HCT116 (cell line): Measurements from ENCODE around the gene UTP11. TPM values are rescaled to one million over a fixed set of nuclear protein-coding genes. Genes with fewer than 3 reads are reported as not detected.

Experiments used
- ATAC-seq: fragments of 200-7000 bp; cut with Tn5 transposase; 2 replicates; pipeline ENCODE4 v1.9.1; 2020; ENCODE audit warnings: mild to moderate bottlenecking, moderate library complexity
- BruUV-seq: library from RNA; stranded (reverse); fragments of 400-500 nt; replicated peaks from 2 replicates; lab custom pipeline; 2021; lab: Mats Ljungman, UMichigan
- CTCF ChIA-PET: fragments of 300-600 bp; sonication (Branson Sonifier 250); formaldehyde crosslinking; loops from one replicate; lab custom pipeline; 2021; ENCODE audit warnings: antibody characterized with exemption; lab: Charles Lee
- POLR2A ChIA-PET: fragments of 300-600, 350-600 bp; sonication (Branson Sonifier 250); formaldehyde crosslinking; loops from one replicate; lab custom pipeline; 2021; ENCODE audit warnings: antibody characterized with exemption; lab: Charles Lee
- RAD21 ChIA-PET, 2 experiments: fragments of 300-600 bp; sonication (Branson Sonifier 250); formaldehyde crosslinking; loops; one replicate each; lab custom pipeline; 2023; ENCODE audit warnings: low total read pairs in 2 of 2; ENCODE audit not compliant: uncharacterized antibody in 2 of 2, unreplicated experiment in 2 of 2, low non-redundant PET in 1 of 2; lab: Charles Lee
- DNase-seq: peaks from one replicate; pipeline ENCODE4 v3.0.0-alpha.2; 2010; ENCODE audit warnings: low read depth, low spot score
- H2AFZ ChIP-seq: fragments of 200-600 bp; shearing (Covaris generic), sonication (generic); 2 replicates; pipeline ENCODE4 v1.6.1; 2017; ENCODE audit warnings: low read depth, mixed run types, mixed read lengths, antibody characterized with exemption, low read length; ENCODE audit not compliant: poor library complexity, severe bottlenecking
- H3K27ac ChIP-seq: 2 replicates; pipeline ENCODE4 v1.5.1; 2012; ENCODE audit warnings: low read depth, low read length
- H3K27me3 ChIP-seq: fragments of 200-600 bp; sonication (generic); 2 replicates; pipeline ENCODE4 v1.6.1; 2016; ENCODE audit warnings: mixed run types, low read length, mixed read lengths; ENCODE audit not compliant: insufficient read depth
- H3K36me3 ChIP-seq, 2 experiments: fragments of 200-500 bp in 1 of 2; fragments of 200-600 bp in 1 of 2; sonication (Bioruptor generic) in 1 of 2; sonication (generic) in 1 of 2; 2 replicates each; pipeline versions ENCODE4 v1.5.1 to v1.6.1; 2014 to 2016; ENCODE audit warnings: low read length in 2 of 2, inconsistent platforms in 1 of 2, mixed read lengths in 1 of 2, mixed run types in 1 of 2; ENCODE audit not compliant: insufficient read depth in 2 of 2, control insufficient read depth in 1 of 2
- H3K4me1 ChIP-seq, 2 experiments: fragments of 200-600 bp in 1 of 2; sonication (generic) in 1 of 2; 2 replicates each; pipeline versions ENCODE4 v1.5.1 to v1.6.1; 2012 to 2017; ENCODE audit warnings: low read length in 2 of 2, inconsistent platforms in 1 of 2, mild to moderate bottlenecking in 1 of 2, mixed read lengths in 1 of 2, mixed run types in 1 of 2, moderate library complexity in 1 of 2; ENCODE audit not compliant: insufficient read depth in 2 of 2, control insufficient read depth in 1 of 2
- H3K4me2 ChIP-seq: fragments of 200-600 bp; sonication (generic); 2 replicates; pipeline ENCODE4 v1.6.1; 2017; ENCODE audit warnings: mixed run types, low read length, mixed read lengths
- H3K4me3 ChIP-seq, 2 experiments: fragments of 200-600 bp in 1 of 2; sonication (generic) in 1 of 2; replicated peaks in 1 of 2; 2 replicates each; pipeline ENCODE4 v1.5.1; 2011 to 2016; ENCODE audit warnings: low read length in 2 of 2, control low read depth in 1 of 2, low read depth in 1 of 2, mild to moderate bottlenecking in 1 of 2, mixed read lengths in 1 of 2, mixed run types in 1 of 2
- H3K79me2 ChIP-seq: fragments of 200-600 bp; sonication (generic); 2 replicates; pipeline ENCODE4 v1.6.1; 2017; ENCODE audit warnings: mild to moderate bottlenecking, mixed run types, low read length, moderate library complexity, mixed read lengths; ENCODE audit not compliant: insufficient read depth
- H3K9ac ChIP-seq: fragments of 200-600 bp; sonication (generic); 2 replicates; pipeline ENCODE4 v1.6.1; 2016; ENCODE audit warnings: low read length, mixed read lengths
- H3K9me2 ChIP-seq: fragments of 200-600 bp; sonication (generic), shearing (Covaris generic); 2 replicates; pipeline ENCODE4 v1.6.1; 2017; ENCODE audit warnings: mixed run types, mild to moderate bottlenecking, moderate library complexity; ENCODE audit not compliant: insufficient read depth
- H3K9me3 ChIP-seq, 2 experiments: fragments of 200-500 bp in 1 of 2; fragments of 200-600 bp in 1 of 2; sonication (Bioruptor generic) in 1 of 2; sonication (generic) in 1 of 2; 2 replicates each; pipeline ENCODE4 v1.6.1; 2014 to 2017; ENCODE audit warnings: low read length in 2 of 2, mixed read lengths in 2 of 2, inconsistent platforms in 1 of 2, low read depth in 1 of 2, mild to moderate bottlenecking in 1 of 2, mixed run types in 1 of 2, moderate library complexity in 1 of 2; ENCODE audit not compliant: control insufficient read depth in 1 of 2, insufficient read depth in 1 of 2
- H4K20me1 ChIP-seq: fragments of 200-600 bp; sonication (generic), shearing (Covaris generic); 2 replicates; pipeline ENCODE4 v1.6.1; 2017; ENCODE audit warnings: mixed run types, mild to moderate bottlenecking, moderate library complexity; ENCODE audit not compliant: insufficient read depth
- CBX3 ChIP-seq: IDR thresholded peaks from 2 replicates; pipeline ENCODE4 v1.6.1; 2012; ENCODE audit warnings: low read depth
- CEBPB ChIP-seq: IDR thresholded peaks from 2 replicates; pipeline ENCODE4 v1.6.1; 2012; ENCODE audit warnings: low read depth
- EGR1 ChIP-seq: IDR thresholded peaks from 2 replicates; pipeline ENCODE4 v1.6.1; 2012; ENCODE audit warnings: low read depth
- ELF1 ChIP-seq: IDR thresholded peaks from 2 replicates; pipeline ENCODE4 v1.6.1; 2012; ENCODE audit warnings: low read depth, borderline replicate concordance
- EZH2 ChIP-seq: fragments of 200-600 bp; sonication (generic); IDR thresholded peaks from 2 replicates; pipeline ENCODE4 v1.6.1; 2017; ENCODE audit warnings: antibody characterized with exemption, mixed run types
- EZH2phosphoT487 ChIP-seq: fragments of 200-600 bp; IDR thresholded peaks from 2 replicates; pipeline ENCODE4 v1.6.1; 2018; ENCODE audit warnings: antibody characterized with exemption, borderline replicate concordance
- FOSL1 ChIP-seq: IDR thresholded peaks from 2 replicates; pipeline ENCODE4 v1.6.1; 2012; ENCODE audit warnings: low read depth
- JUND ChIP-seq: IDR thresholded peaks from 2 replicates; pipeline ENCODE4 v1.6.1; 2012
- POLR2A ChIP-seq: IDR thresholded peaks from 2 replicates; pipeline ENCODE4 v1.7.0; 2011; ENCODE audit warnings: borderline replicate concordance; ENCODE audit not compliant: insufficient read depth, insufficient read length; ENCODE audit errors: extremely low read depth
- POLR2AphosphoS5 ChIP-seq: IDR thresholded peaks from 2 replicates; pipeline ENCODE4 v1.6.1; 2011; ENCODE audit warnings: mild to moderate bottlenecking, low read depth, low read length, moderate library complexity
- RAD21 ChIP-seq: IDR thresholded peaks from 2 replicates; pipeline ENCODE4 v1.6.1; 2012; ENCODE audit warnings: low read depth, mild to moderate bottlenecking
- SIN3A ChIP-seq: IDR thresholded peaks from 2 replicates; pipeline ENCODE4 v1.6.1; 2012; ENCODE audit warnings: low read depth
- SP1 ChIP-seq: IDR thresholded peaks from 2 replicates; pipeline ENCODE4 v1.6.1; 2012; ENCODE audit warnings: low read depth
- SRF ChIP-seq: IDR thresholded peaks from 2 replicates; pipeline ENCODE4 v1.6.1; 2012; ENCODE audit warnings: low read depth
- TCF7L2 ChIP-seq: IDR thresholded peaks from 2 replicates; pipeline ENCODE4 v1.7.0; 2011; ENCODE audit warnings: borderline replicate concordance, inconsistent platforms; ENCODE audit not compliant: insufficient read depth, insufficient read length; ENCODE audit errors: extremely low read depth
- YY1 ChIP-seq: IDR thresholded peaks from 2 replicates; pipeline ENCODE4 v1.6.1; 2011; ENCODE audit warnings: low read length, low read depth, moderate library complexity, mild to moderate bottlenecking; ENCODE audit not compliant: insufficient replicate concordance; ENCODE audit errors: extremely low read depth
- ZFX ChIP-seq: fragments of 450-650 bp; IDR thresholded peaks from 2 replicates; pipeline ENCODE4 v1.6.1; 2017
- intact Hi-C: fragments of 100-400 bp; cut with micrococcal nuclease; formaldehyde crosslinking; loops from 2 replicates; pipeline ENCODE4 v1.10.0; 2022
- total RNA-seq: library from RNA; stranded (reverse); gene quantifications from one replicate; pipeline ENCODE4 v1.2.1, GENCODE V29; 2021; ENCODE audit not compliant: unreplicated experiment
- TF ChIP-seq, protein P1 (sequence below): IDR thresholded peaks from 2 replicates; pipeline ENCODE4 v1.6.1; 2012
- TF ChIP-seq, protein P2 (sequence below): IDR thresholded peaks from 2 replicates; pipeline ENCODE4 v1.6.1; 2011; ENCODE audit warnings: mild to moderate bottlenecking, low read length, moderate library complexity; ENCODE audit not compliant: insufficient replicate concordance; ENCODE audit errors: extremely low read depth
- TF ChIP-seq, protein P3 (sequence below): IDR thresholded peaks from 2 replicates; pipeline ENCODE4 v1.6.1; 2012

Gene UTP11
- total RNA-seq, 1 experiment from 2014 or later = 47.5 TPM

DNA sequence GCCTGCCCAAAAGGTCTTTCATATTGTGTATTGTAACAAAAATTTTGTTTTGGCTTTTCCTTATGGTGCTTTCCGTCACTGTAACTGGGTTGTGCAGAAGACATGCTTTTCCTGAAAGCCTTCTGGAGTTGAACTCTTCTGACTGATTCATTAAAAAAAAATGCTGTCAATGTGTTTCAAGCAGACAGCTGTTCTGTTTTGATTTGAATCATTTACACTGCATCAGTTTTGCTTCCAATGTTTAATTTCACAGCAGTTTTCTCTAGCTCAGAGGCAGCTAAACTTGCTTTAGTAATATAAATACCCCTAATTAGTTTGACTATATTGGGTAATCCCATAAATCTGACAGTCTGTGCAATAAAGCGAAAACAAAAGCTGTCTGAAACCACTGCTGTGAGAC lies 7.9 kb downstream of the UTP11 start:
- H3K79me2 ChIP-seq = peaks cover 59% of the 10 kb centered on the region
- no peak overlapping the region for H3K9ac ChIP-seq
- no peaks in the 10 kb centered on the region for H3K4me1 ChIP-seq
- no peak overlapping the region for H3K4me3 ChIP-seq
- no TSS peak for BruUV-seq
- ATAC-seq (no peak), DNase-seq (no peak)
- RAD21 ChIA-PET = no interaction called here
- TF ChIP-seq ELF1 (no peak), EGR1 (no peak), JUND (no peak), ZFX (no peak), EZH2phosphoT487 (no peak), SIN3A (no peak), CBX3 (no peak), SP1 (no peak), EZH2 (no peak), FOSL1 (no peak)
- no peaks in the 10 kb centered on the region for H3K9me3 ChIP-seq
- no peak overlapping the region for H2AFZ ChIP-seq
- H4K20me1 ChIP-seq = 0 out of 2 replicates have a peak, but pooled peaks cover 3% of the 10 kb centered on the region
- H3K27me3 ChIP-seq = no peaks in the 10 kb centered on the region
- no peak overlapping the region for H3K27ac ChIP-seq
- intact Hi-C loops = no loop called here
- H3K9me2 ChIP-seq = no peaks in the 10 kb centered on the region
- H3K4me2 ChIP-seq = no peak overlapping the region
- POLR2A ChIA-PET = no interaction called here
- peaks cover 68 to 86% of the 10 kb centered on the region in 2 experiments for H3K36me3 ChIP-seq
- CTCF ChIA-PET = no interaction called here

DNA sequence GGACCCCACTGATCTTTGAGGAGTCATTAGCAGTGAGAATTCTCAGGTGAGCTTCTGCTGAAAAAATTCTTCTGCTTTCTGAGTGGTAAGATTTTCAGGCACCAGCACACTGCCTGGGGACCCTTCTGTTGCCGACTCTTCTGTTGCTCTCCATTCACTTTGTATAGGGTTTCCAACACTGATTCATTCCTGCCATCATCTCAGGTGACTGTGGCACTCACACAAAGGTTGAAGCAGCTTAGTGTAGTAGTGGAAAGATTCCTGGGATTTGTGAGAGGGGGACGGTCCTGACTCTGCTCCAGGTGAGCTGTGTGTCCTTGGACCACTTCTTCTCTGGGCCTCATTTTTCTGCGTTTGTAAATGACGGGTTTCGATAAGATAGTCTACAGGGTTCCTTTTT lies 9.4 kb downstream of the UTP11 start:
- no TSS peak for BruUV-seq
- Histone ChIP-seq H3K4me1 (no peaks in the 10 kb centered on the region), H3K9me3 (no peaks in the 10 kb centered on the region), H3K9me2 (no peaks in the 10 kb centered on the region), H2AFZ (no peak overlapping the region), H3K4me3 (no peak overlapping the region), H4K20me1 (no peaks in the 10 kb centered on the region), H3K4me2 (no peak overlapping the region), H3K79me2 (peaks cover 43% of the 10 kb centered on the region), H3K27ac (no peak overlapping the region), H3K27me3 (no peaks in the 10 kb centered on the region), H3K36me3 (peaks cover 67 to 81% of the 10 kb centered on the region in 2 experiments), H3K9ac (no peak overlapping the region)
- ChIA-PET CTCF (interaction anchor here (1.2 kb wide), 1 partner anchor 10 kb away, joined by 4 read pairs; no protein-coding TSS in a partner anchor), POLR2A (no interaction called here), RAD21 (no interaction called here)
- intact Hi-C loops = no loop called here
- DNase-seq (no peak), ATAC-seq (no peak)
- TF ChIP-seq, protein P1, sequence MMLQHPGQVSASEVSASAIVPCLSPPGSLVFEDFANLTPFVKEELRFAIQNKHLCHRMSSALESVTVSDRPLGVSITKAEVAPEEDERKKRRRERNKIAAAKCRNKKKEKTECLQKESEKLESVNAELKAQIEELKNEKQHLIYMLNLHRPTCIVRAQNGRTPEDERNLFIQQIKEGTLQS = no peak
- TF ChIP-seq RAD21 (no peak), EGR1 (no peak), POLR2A (no peak), CBX3 (no peak), SIN3A (no peak), POLR2AphosphoS5 (no peak), TCF7L2 (no peak), CEBPB (no peak), FOSL1 (no peak), EZH2phosphoT487 (no peak), JUND (no peak), EZH2 (no peak), SRF (no peak), ZFX (no peak), YY1 (no peak)
- TF ChIP-seq, protein P2, sequence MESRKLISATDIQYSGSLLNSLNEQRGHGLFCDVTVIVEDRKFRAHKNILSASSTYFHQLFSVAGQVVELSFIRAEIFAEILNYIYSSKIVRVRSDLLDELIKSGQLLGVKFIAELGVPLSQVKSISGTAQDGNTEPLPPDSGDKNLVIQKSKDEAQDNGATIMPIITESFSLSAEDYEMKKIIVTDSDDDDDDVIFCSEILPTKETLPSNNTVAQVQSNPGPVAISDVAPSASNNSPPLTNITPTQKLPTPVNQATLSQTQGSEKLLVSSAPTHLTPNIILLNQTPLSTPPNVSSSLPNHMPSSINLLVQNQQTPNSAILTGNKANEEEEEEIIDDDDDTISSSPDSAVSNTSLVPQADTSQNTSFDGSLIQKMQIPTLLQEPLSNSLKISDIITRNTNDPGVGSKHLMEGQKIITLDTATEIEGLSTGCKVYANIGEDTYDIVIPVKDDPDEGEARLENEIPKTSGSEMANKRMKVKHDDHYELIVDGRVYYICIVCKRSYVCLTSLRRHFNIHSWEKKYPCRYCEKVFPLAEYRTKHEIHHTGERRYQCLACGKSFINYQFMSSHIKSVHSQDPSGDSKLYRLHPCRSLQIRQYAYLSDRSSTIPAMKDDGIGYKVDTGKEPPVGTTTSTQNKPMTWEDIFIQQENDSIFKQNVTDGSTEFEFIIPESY = no peak
- TF ChIP-seq, protein P3, sequence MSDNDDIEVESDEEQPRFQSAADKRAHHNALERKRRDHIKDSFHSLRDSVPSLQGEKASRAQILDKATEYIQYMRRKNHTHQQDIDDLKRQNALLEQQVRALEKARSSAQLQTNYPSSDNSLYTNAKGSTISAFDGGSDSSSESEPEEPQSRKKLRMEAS = no peak
